Upper lobe of right lung (tissue), 1 donor: Measurements from ENCODE around the gene PSMG2. TPM values are rescaled to one million over a fixed set of nuclear protein-coding genes. Genes with fewer than 3 reads are reported as not detected.

Source experiments
- ATAC-seq: fragments of 200-7000 bp; cut with Tn5 transposase; one replicate; pipeline ENCODE4 v1.9.1; 2020; ENCODE audit warnings: mild to moderate bottlenecking, moderate library complexity
- DNase-seq: peaks from one replicate; pipeline ENCODE4 v3.0.0-alpha.2; 2020
- H3K27ac ChIP-seq: fragments of 200-600 bp; one replicate; pipeline ENCODE4 v1.8.0; 2022
- H3K27me3 ChIP-seq: fragments of 200-600 bp; one replicate; pipeline ENCODE4 v1.8.0; 2022; ENCODE audit warnings: mild to moderate bottlenecking
- H3K36me3 ChIP-seq: fragments of 200-600 bp; one replicate; pipeline ENCODE4 v1.8.0; 2022
- H3K4me1 ChIP-seq: fragments of 200-600 bp; one replicate; pipeline ENCODE4 v1.8.0; 2022
- H3K4me3 ChIP-seq: fragments of 200-600 bp; one replicate; pipeline ENCODE4 v1.8.0; 2022; ENCODE audit warnings: mild to moderate bottlenecking
- H3K9me3 ChIP-seq: fragments of 200-600 bp; one replicate; pipeline ENCODE4 v1.8.0; 2022
- intact Hi-C: fragments of 100-400 bp; cut with DNase I; formaldehyde crosslinking; loops from one replicate; pipeline ENCODE4 v1.11.0; 2022
- total RNA-seq: library from RNA; stranded (reverse); fragmentation: NEBNext Ultra II Directional; extraction: Animal tissue kit (Norgen Biotek cat#: 25700); gene quantifications from one replicate; pipeline ENCODE4 v1.2.1, GENCODE V29; 2021
- TF ChIP-seq, protein P1 (sequence below): fragments of 200-600 bp; IDR thresholded peaks from one replicate; pipeline ENCODE4 v1.8.0; 2022; ENCODE audit warnings: antibody characterized with exemption
- donor health status: DM: no; HTN: yes; CAD: no; lungs with severe emphysema.

The PSMG2 gene
- total RNA-seq, 1 donor from 2014 or later, result 60.5 TPM

- H3K9me3 ChIP-seq, result no peaks in the 10 kb centered on the region
- intact Hi-C loops, result no loop called here
- no peaks in the 10 kb centered on the region for H3K27me3 ChIP-seq
- H3K4me3 ChIP-seq, result peak overlapping the region; percentile 78
- H3K36me3 ChIP-seq, result no peaks in the 10 kb centered on the region
- TF ChIP-seq, protein P1, sequence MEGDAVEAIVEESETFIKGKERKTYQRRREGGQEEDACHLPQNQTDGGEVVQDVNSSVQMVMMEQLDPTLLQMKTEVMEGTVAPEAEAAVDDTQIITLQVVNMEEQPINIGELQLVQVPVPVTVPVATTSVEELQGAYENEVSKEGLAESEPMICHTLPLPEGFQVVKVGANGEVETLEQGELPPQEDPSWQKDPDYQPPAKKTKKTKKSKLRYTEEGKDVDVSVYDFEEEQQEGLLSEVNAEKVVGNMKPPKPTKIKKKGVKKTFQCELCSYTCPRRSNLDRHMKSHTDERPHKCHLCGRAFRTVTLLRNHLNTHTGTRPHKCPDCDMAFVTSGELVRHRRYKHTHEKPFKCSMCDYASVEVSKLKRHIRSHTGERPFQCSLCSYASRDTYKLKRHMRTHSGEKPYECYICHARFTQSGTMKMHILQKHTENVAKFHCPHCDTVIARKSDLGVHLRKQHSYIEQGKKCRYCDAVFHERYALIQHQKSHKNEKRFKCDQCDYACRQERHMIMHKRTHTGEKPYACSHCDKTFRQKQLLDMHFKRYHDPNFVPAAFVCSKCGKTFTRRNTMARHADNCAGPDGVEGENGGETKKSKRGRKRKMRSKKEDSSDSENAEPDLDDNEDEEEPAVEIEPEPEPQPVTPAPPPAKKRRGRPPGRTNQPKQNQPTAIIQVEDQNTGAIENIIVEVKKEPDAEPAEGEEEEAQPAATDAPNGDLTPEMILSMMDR, result no peak
- peak; percentile 79 for DNase-seq
- peak; percentile 59 for ATAC-seq
- peaks cover 18% of the 10 kb centered on the region for H3K4me1 ChIP-seq
- peak overlapping the region; percentile 76 for H3K27ac ChIP-seq
These were observed 44.3 kb upstream of the PSMG2 start for GRCh38 chr18:12658426-12659138.

GRCh38 chr18:12659904-12660605, 42.8 kb upstream of the PSMG2 start:
- ATAC-seq (peak; percentile 48), DNase-seq (no peak)
- no peak overlapping the region for H3K27ac ChIP-seq
- H3K4me1 ChIP-seq, result peaks cover 13% of the 10 kb centered on the region
- TF ChIP-seq, protein P1, result peak; percentile 91
- H3K9me3 ChIP-seq, result no peaks in the 10 kb centered on the region
- no peaks in the 10 kb centered on the region for H3K36me3 ChIP-seq
- intact Hi-C loops, result loop anchor here (5.0 kb wide), 1 partner anchor 268 kb away; no protein-coding TSS in a partner anchor
- no peaks in the 10 kb centered on the region for H3K27me3 ChIP-seq
- no peak overlapping the region for H3K4me3 ChIP-seq

- no peaks in the 10 kb centered on the region for H3K4me1 ChIP-seq
- no peak for ATAC-seq
These were observed 34.8 kb upstream of the PSMG2 start for GRCh38 chr18:12668041-12668440.

GRCh38 chr18:12679183-12679786, 23.6 kb upstream of the PSMG2 start:
- Histone ChIP-seq H3K4me1 (peaks cover 14% of the 10 kb centered on the region), H3K27ac (peak overlapping the region; percentile 88), H3K4me3 (peak overlapping the region; percentile 33), H3K9me3 (no peaks in the 10 kb centered on the region), H3K27me3 (no peaks in the 10 kb centered on the region), H3K36me3 (peaks cover 32% of the 10 kb centered on the region)
- ATAC-seq, result peak; percentile 100
- intact Hi-C loops, result no loop called here
- DNase-seq, result peak; percentile 73
- TF ChIP-seq, protein P1, result no peak

More at GRCh38 chr18:12668041-12668440, 34.8 kb upstream of the PSMG2 start:
- intact Hi-C loops, result no loop called here
- H3K36me3 ChIP-seq, result peaks cover 13% of the 10 kb centered on the region
- no peaks in the 10 kb centered on the region for H3K27me3 ChIP-seq
- no peak for DNase-seq
- H3K9me3 ChIP-seq, result no peaks in the 10 kb centered on the region
- TF ChIP-seq, protein P1, result no peak
- no peak overlapping the region for H3K27ac ChIP-seq
- H3K4me3 ChIP-seq, result no peak overlapping the region

DNA sequence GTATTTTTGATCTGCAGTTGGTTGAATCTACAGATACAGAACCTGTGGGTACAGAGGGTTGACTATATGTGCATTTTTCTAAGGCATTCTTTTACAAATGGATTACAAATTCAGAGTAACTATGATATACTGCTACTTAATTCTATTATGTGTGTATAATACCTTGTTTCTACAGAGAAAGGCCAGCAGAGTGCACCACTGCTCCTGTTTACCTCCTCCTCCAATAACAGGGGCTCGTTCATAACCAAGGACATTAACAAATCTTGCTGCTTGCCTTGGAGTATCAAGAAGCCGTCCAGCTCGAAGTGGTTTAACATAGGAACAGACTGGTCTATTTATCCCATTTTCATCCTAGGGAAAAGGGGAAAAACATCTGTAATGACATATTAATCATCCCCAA, 16.7 kb upstream of the PSMG2 start:
- ATAC-seq (no peak), DNase-seq (no peak)
- Histone ChIP-seq H3K27me3 (no peaks in the 10 kb centered on the region), H3K36me3 (peaks cover 27% of the 10 kb centered on the region), H3K4me1 (no peaks in the 10 kb centered on the region), H3K27ac (no peak overlapping the region), H3K9me3 (no peaks in the 10 kb centered on the region), H3K4me3 (no peak overlapping the region)
- intact Hi-C loops, result no loop called here
- TF ChIP-seq, protein P1, result no peak
